ENCODE results near the gene MTUS2.

Gene MTUS2

DNA sequence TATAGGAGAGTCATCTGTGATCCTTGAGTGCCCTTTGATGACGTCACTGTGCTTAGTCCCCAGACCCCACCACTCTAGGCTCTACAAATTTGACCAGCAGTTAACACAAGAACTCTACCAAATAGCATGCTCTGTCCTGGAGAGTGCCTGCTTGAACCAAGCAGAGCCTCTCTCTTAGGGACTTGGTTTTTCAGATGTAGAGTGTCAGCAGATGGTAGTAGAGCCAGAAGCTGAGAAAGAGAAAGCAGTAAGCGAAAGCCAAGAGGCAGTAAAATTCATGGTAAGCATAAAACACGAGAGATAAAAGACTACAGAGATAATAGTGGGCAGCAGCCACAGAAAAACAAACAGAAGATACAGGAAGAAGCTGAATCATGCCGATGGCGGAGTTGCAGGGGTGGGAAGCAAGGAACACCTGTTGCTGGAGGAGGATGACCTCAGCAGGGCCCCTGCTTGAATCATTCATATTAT is 582.1 kb downstream of the MTUS2 start:
- CTCF ChIA-PET: no interaction called here

DNA sequence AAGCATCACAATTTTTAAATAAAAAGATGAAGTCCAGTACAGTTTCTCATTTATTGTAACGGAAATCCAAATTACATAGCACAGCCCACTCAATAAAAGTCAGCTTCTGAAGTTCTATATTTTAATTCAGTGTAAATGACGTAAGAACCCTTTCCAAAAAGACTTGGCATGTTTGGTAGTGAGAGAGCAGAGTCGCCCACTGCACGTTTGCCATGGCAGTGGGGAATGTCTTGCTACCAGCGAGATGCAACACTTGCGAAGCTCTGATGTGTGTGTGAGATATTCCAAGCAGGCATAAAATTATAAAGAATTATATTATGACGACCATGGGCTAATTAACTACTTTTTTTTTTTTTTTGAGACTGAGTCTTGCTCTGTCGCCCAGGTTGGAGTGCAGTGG is 585.3 kb downstream of the MTUS2 start:
- ChIA-PET POLR2A (no interaction called here), CTCF (interaction anchor here (0.5 kb wide), 1 partner anchor 727 kb away, joined by 3 read pairs; no protein-coding TSS in a partner anchor)
- DNase-seq (ENCODE audit: extremely low spot score): no peak
- TF ChIP-seq LEF1 (IDR thresholded peaks at IDR 0.05; ENCODE audit: borderline replicate concordance): no peak
- TF ChIP-seq L3MBTL2 (conservative IDR thresholded peaks at IDR 0.05): no peak
- TF ChIP-seq NFRKB (IDR thresholded peaks at IDR 0.05): no peak
- no peak for TF ChIP-seq SUZ12 (IDR thresholded peaks at IDR 0.05)
- TF ChIP-seq FOXK2 (IDR thresholded peaks at IDR 0.05): no peak

More for the DNA sequence above, 582.1 kb downstream of the MTUS2 start:
- POLR2A ChIA-PET: no interaction called here
- DNase-seq (ENCODE audit: extremely low spot score): no peak
- no peak for TF ChIP-seq FOXM1 (IDR thresholded peaks at IDR 0.05; ENCODE audit: borderline replicate concordance)
- TF ChIP-seq BHLHE40 (IDR thresholded peaks at IDR 0.05; ENCODE audit: borderline replicate concordance): no peak

- DNase-seq (ENCODE audit: extremely low spot score): no peak
- CTCF ChIA-PET: no interaction called here
- POLR2A ChIA-PET: no interaction called here
- TF ChIP-seq CTBP1 (IDR thresholded peaks at IDR 0.05; ENCODE audit: borderline replicate concordance) (no peak), SP1 (IDR thresholded peaks at IDR 0.05) (no peak), BHLHE40 (IDR thresholded peaks at IDR 0.05; ENCODE audit: borderline replicate concordance) (no peak), SUZ12 (IDR thresholded peaks at IDR 0.05) (no peak), HDGF (IDR thresholded peaks at IDR 0.05; ENCODE audit: borderline replicate concordance) (no peak), TARDBP (IDR thresholded peaks at IDR 0.05) (no peak), ARNT (IDR thresholded peaks at IDR 0.05) (no peak)
These were observed 591.3 kb downstream of the MTUS2 start for GRCh38 chr13:29411481-29411880.

- CTCF ChIA-PET: no interaction called here
- POLR2A ChIA-PET: no interaction called here
- TF ChIP-seq SUZ12 (IDR thresholded peaks at IDR 0.05): no peak
- TF ChIP-seq BHLHE40 (IDR thresholded peaks at IDR 0.05; ENCODE audit: borderline replicate concordance): no peak
- TF ChIP-seq L3MBTL2 (conservative IDR thresholded peaks at IDR 0.05): no peak
- TF ChIP-seq FOXM1 (IDR thresholded peaks at IDR 0.05; ENCODE audit: borderline replicate concordance): no peak
- TF ChIP-seq TARDBP (IDR thresholded peaks at IDR 0.05): no peak
- TF ChIP-seq FOXA1 (IDR thresholded peaks at IDR 0.05): no peak
- TF ChIP-seq ARNT (IDR thresholded peaks at IDR 0.05): no peak
- no peak for DNase-seq (ENCODE audit: extremely low spot score)
These were observed 597.9 kb downstream of the MTUS2 start for GRCh38 chr13:29418026-29418425.

- TF ChIP-seq TARDBP (IDR thresholded peaks at IDR 0.05): no peak
- no peak for TF ChIP-seq LEF1 (IDR thresholded peaks at IDR 0.05; ENCODE audit: borderline replicate concordance)
- no peak for TF ChIP-seq BHLHE40 (IDR thresholded peaks at IDR 0.05; ENCODE audit: borderline replicate concordance)
- no peak for TF ChIP-seq ZNF384 (IDR thresholded peaks at IDR 0.05)
- TF ChIP-seq SUZ12 (IDR thresholded peaks at IDR 0.05): no peak
- TF ChIP-seq ELF4 (IDR thresholded peaks at IDR 0.05): no peak
- TF ChIP-seq FOXK2 (IDR thresholded peaks at IDR 0.05): no peak
- ChIA-PET POLR2A (no interaction called here), CTCF (no interaction called here)
- DNase-seq (ENCODE audit: extremely low spot score): no peak
These were observed 601.0 kb downstream of the MTUS2 start for GRCh38 chr13:29421118-29421517.

GRCh38 chr13:29422015-29422414 is 601.9 kb downstream of the MTUS2 start:
- no peak for DNase-seq (ENCODE audit: extremely low spot score)
- ChIA-PET POLR2A (no interaction called here), CTCF (no interaction called here)
- TF ChIP-seq SP1 (IDR thresholded peaks at IDR 0.05) (no peak), LEF1 (IDR thresholded peaks at IDR 0.05; ENCODE audit: borderline replicate concordance) (no peak), ZNF384 (IDR thresholded peaks at IDR 0.05) (no peak), FOXA1 (IDR thresholded peaks at IDR 0.05) (no peak), ARNT (IDR thresholded peaks at IDR 0.05) (no peak), L3MBTL2 (conservative IDR thresholded peaks at IDR 0.05) (no peak), NFRKB (IDR thresholded peaks at IDR 0.05) (no peak), SUZ12 (IDR thresholded peaks at IDR 0.05) (no peak), FOXK2 (IDR thresholded peaks at IDR 0.05) (no peak), HDGF (IDR thresholded peaks at IDR 0.05; ENCODE audit: borderline replicate concordance) (no peak), ELF4 (IDR thresholded peaks at IDR 0.05) (no peak), FOXM1 (IDR thresholded peaks at IDR 0.05; ENCODE audit: borderline replicate concordance) (no peak), CTBP1 (IDR thresholded peaks at IDR 0.05; ENCODE audit: borderline replicate concordance) (no peak), BHLHE40 (IDR thresholded peaks at IDR 0.05; ENCODE audit: borderline replicate concordance) (no peak), TARDBP (IDR thresholded peaks at IDR 0.05) (no peak)
- TF ChIP-seq, protein P1, sequence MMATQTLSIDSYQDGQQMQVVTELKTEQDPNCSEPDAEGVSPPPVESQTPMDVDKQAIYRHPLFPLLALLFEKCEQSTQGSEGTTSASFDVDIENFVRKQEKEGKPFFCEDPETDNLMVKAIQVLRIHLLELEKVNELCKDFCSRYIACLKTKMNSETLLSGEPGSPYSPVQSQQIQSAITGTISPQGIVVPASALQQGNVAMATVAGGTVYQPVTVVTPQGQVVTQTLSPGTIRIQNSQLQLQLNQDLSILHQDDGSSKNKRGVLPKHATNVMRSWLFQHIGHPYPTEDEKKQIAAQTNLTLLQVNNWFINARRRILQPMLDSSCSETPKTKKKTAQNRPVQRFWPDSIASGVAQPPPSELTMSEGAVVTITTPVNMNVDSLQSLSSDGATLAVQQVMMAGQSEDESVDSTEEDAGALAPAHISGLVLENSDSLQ (IDR thresholded peaks at IDR 0.05): no peak

DNA sequence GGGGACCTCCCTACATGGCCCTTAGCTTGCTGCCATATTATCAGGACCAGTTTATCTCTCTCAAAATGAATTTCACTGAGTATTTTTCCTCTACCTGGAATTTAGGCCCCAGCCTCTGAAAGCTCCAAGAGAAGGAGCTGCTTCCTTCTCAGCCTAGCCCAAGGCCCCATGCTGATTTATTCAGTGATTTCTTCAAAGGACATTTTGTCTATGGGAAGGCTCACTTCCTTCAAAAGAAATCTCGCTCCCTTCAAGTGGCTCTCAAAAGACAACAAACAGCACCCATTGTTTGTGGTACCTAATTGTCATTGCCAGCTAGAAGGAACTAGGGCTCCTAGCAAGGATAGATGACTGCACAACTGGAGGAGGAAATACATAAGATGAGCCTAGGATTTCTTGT is 602.9 kb downstream of the MTUS2 start:
- CTCF ChIA-PET: no interaction called here
- no peak for DNase-seq (ENCODE audit: extremely low spot score)
- TF ChIP-seq, protein P1 (IDR thresholded peaks at IDR 0.05): no peak
- TF ChIP-seq FOXM1 (IDR thresholded peaks at IDR 0.05; ENCODE audit: borderline replicate concordance) (no peak), TARDBP (IDR thresholded peaks at IDR 0.05) (no peak), ZNF384 (IDR thresholded peaks at IDR 0.05) (no peak), NFRKB (IDR thresholded peaks at IDR 0.05) (no peak), FOXA1 (IDR thresholded peaks at IDR 0.05) (no peak), ELF4 (IDR thresholded peaks at IDR 0.05) (no peak), SUZ12 (IDR thresholded peaks at IDR 0.05) (no peak), LEF1 (IDR thresholded peaks at IDR 0.05; ENCODE audit: borderline replicate concordance) (no peak), SP1 (IDR thresholded peaks at IDR 0.05) (no peak)
- POLR2A ChIA-PET: no interaction called here

GRCh38 chr13:29427937-29428309 is 607.8 kb downstream of the MTUS2 start:
- DNase-seq (ENCODE audit: extremely low spot score): no peak
- ChIA-PET CTCF (no interaction called here), POLR2A (no interaction called here)
- TF ChIP-seq SUZ12 (IDR thresholded peaks at IDR 0.05) (no peak), TARDBP (IDR thresholded peaks at IDR 0.05) (no peak), NFRKB (IDR thresholded peaks at IDR 0.05) (no peak), ARNT (IDR thresholded peaks at IDR 0.05) (no peak), FOXA1 (IDR thresholded peaks at IDR 0.05) (no peak), L3MBTL2 (conservative IDR thresholded peaks at IDR 0.05) (no peak), ELF4 (IDR thresholded peaks at IDR 0.05) (no peak), CTBP1 (IDR thresholded peaks at IDR 0.05; ENCODE audit: borderline replicate concordance) (no peak), FOXK2 (IDR thresholded peaks at IDR 0.05) (no peak), SP1 (IDR thresholded peaks at IDR 0.05) (no peak), LEF1 (IDR thresholded peaks at IDR 0.05; ENCODE audit: borderline replicate concordance) (no peak), BHLHE40 (IDR thresholded peaks at IDR 0.05; ENCODE audit: borderline replicate concordance) (no peak), HDGF (IDR thresholded peaks at IDR 0.05; ENCODE audit: borderline replicate concordance) (no peak), FOXM1 (IDR thresholded peaks at IDR 0.05; ENCODE audit: borderline replicate concordance) (no peak), ZNF384 (IDR thresholded peaks at IDR 0.05) (no peak)
- TF ChIP-seq, protein P1 (IDR thresholded peaks at IDR 0.05): no peak

Measured in HEK293T (cell line).